Muscle layer of duodenum (tissue), 2 donors: ENCODE data around the gene ZNHIT2.
"Not testable (repeated sequence)": the region's sequence is repeated elsewhere in the genome, so short reads cannot be mapped to it uniquely, and the experiment has no call there.

Experiments
- H3K27ac ChIP-seq: one replicate; pipeline ENCODE4 v1.7.0; 2013; ENCODE audit warnings: mild to moderate bottlenecking, low read length
- H3K27me3 ChIP-seq: one replicate; pipeline ENCODE4 v1.7.0; 2013; ENCODE audit warnings: low read depth, mild to moderate bottlenecking, control low read depth, low read length
- H3K36me3 ChIP-seq, 2 donors: one replicate each; pipeline ENCODE4 v1.7.0; 2013; ENCODE audit warnings: low read length in 2 of 2, control low read depth in 1 of 2, mild to moderate bottlenecking in 1 of 2; ENCODE audit not compliant: insufficient read depth in 2 of 2, control insufficient read depth in 1 of 2
- H3K4me1 ChIP-seq, 2 donors: one replicate each; pipeline ENCODE4 v1.7.0; 2013; ENCODE audit warnings: low read length in 2 of 2, mild to moderate bottlenecking in 2 of 2, control low read depth in 1 of 2, moderate library complexity in 1 of 2; ENCODE audit not compliant: insufficient read depth in 2 of 2, control insufficient read depth in 1 of 2
- H3K4me3 ChIP-seq, 2 donors: one replicate each; pipeline ENCODE4 v1.7.0; 2013; ENCODE audit warnings: low read length in 2 of 2, low read depth in 1 of 2, mild to moderate bottlenecking in 1 of 2
- H3K9me3 ChIP-seq, 2 donors: one replicate each; pipeline ENCODE4 v1.7.0; 2013; ENCODE audit warnings: low read length in 2 of 2, control low read depth in 1 of 2, mild to moderate bottlenecking in 1 of 2; ENCODE audit not compliant: control insufficient read depth in 1 of 2
- donor health status: healthy.

ZNHIT2 gene

GRCh38 chr11:65125197-65126056 is 7.9 kb upstream of the ZNHIT2 start:
- peaks cover 45 to 65% of the 10 kb centered on the region in 2 donors for H3K36me3 ChIP-seq
- no peak overlapping the region for H3K4me3 ChIP-seq
- peaks cover 10 to 26% of the 10 kb centered on the region in 2 donors for H3K4me1 ChIP-seq
- no peaks in the 10 kb centered on the region for H3K9me3 ChIP-seq
- H3K27me3 ChIP-seq, result no peaks in the 10 kb centered on the region
- H3K27ac ChIP-seq, result no peak overlapping the region

GRCh38 chr11:65124480-65125196 is 7.1 kb upstream of the ZNHIT2 start:
- H3K9me3 ChIP-seq, result no peaks in the 10 kb centered on the region
- no peak overlapping the region for H3K27ac ChIP-seq
- peaks cover 53 to 65% of the 10 kb centered on the region in 2 donors for H3K36me3 ChIP-seq
- no peaks in the 10 kb centered on the region for H3K27me3 ChIP-seq
- peaks cover 10 to 27% of the 10 kb centered on the region in 2 donors for H3K4me1 ChIP-seq
- no peak overlapping the region for H3K4me3 ChIP-seq

GRCh38 chr11:65121865-65122696 is 4.6 kb upstream of the ZNHIT2 start, which contains the start of the genes FAU and MRPL49:
Gene FAU (minus strand): TSS chr11:65122134. CDS start chr11:65121813, 321 bp downstream.
Gene MRPL49 (plus strand): TSS chr11:65122321. CDS start chr11:65122347, 26 bp downstream.
- Histone ChIP-seq H3K36me3 (peaks cover 40 to 47% of the 10 kb centered on the region in 2 donors), H3K27me3 (no peaks in the 10 kb centered on the region), H3K9me3 (no peaks in the 10 kb centered on the region), H3K27ac (peak within 1 kb of the TSS; percentile 98), H3K4me3 (peak within 1 kb of the TSS; percentile 91 to 98), H3K4me1 (peaks cover 10 to 28% of the 10 kb centered on the region in 2 donors)

GRCh38 chr11:65121447-65121864 is 4.0 kb upstream of the ZNHIT2 start:
- H3K9me3 ChIP-seq, result no peaks in the 10 kb centered on the region
- H3K36me3 ChIP-seq, result peaks cover 35 to 40% of the 10 kb centered on the region in 2 donors
- H3K4me1 ChIP-seq, result peaks cover 10 to 34% of the 10 kb centered on the region in 2 donors
- H3K27ac ChIP-seq, result peak overlapping the region; percentile 98
- H3K4me3 ChIP-seq, result peak overlapping the region; percentile 91 to 98
- no peaks in the 10 kb centered on the region for H3K27me3 ChIP-seq

GRCh38 chr11:65120831-65121230 is 3.3 kb upstream of the ZNHIT2 start:
- Histone ChIP-seq H3K27ac (peak overlapping the region; percentile 98), H3K36me3 (peaks cover 33 to 34% of the 10 kb centered on the region in 2 donors)

GRCh38 chr11:65119670-65119995 is 2.1 kb upstream of the ZNHIT2 start:
- H3K4me1 ChIP-seq, result peaks cover 14 to 43% of the 10 kb centered on the region in 2 donors
- H3K9me3 ChIP-seq, result no peaks in the 10 kb centered on the region
- no peak overlapping the region for H3K27ac ChIP-seq
- no peaks in the 10 kb centered on the region for H3K27me3 ChIP-seq
- H3K36me3 ChIP-seq, result peaks cover 22 to 24% of the 10 kb centered on the region in 2 donors
- no peak overlapping the region for H3K4me3 ChIP-seq

More at GRCh38 chr11:65120831-65121230, 3.3 kb upstream of the ZNHIT2 start:
- H3K9me3 ChIP-seq, result no peaks in the 10 kb centered on the region
- no peaks in the 10 kb centered on the region for H3K27me3 ChIP-seq
- H3K4me1 ChIP-seq, result peaks cover 14 to 41% of the 10 kb centered on the region in 2 donors
- peak overlapping the region; percentile 91 to 98 for H3K4me3 ChIP-seq

- Histone ChIP-seq H3K4me1 (peaks cover 14 to 43% of the 10 kb centered on the region in 2 donors), H3K36me3 (peaks cover 20 to 22% of the 10 kb centered on the region in 2 donors)
- H3K9me3 ChIP-seq, H3K27me3 ChIP-seq, H3K27ac ChIP-seq, H3K4me3 ChIP-seq: not testable (repeated sequence)
These were observed 1.6 kb upstream of the ZNHIT2 start for GRCh38 chr11:65118891-65119669.

GRCh38 chr11:65118097-65118837 is 766 bp upstream of the ZNHIT2 start:
- Histone ChIP-seq H3K27me3 (no peaks in the 10 kb centered on the region), H3K27ac (no peak overlapping the region), H3K4me3 (no peak overlapping the region), H3K9me3 (no peaks in the 10 kb centered on the region), H3K4me1 (peaks cover 14 to 42% of the 10 kb centered on the region in 2 donors), H3K36me3 (peaks cover 20 to 22% of the 10 kb centered on the region in 2 donors)

GRCh38 chr11:65116370-65117205 is 913 bp downstream of the ZNHIT2 start:
- Histone ChIP-seq H3K27ac (peak overlapping the region; percentile 75), H3K9me3 (no peaks in the 10 kb centered on the region), H3K27me3 (no peaks in the 10 kb centered on the region), H3K4me1 (peaks cover 9 to 48% of the 10 kb centered on the region in 2 donors), H3K4me3 (peak overlapping the region; percentile 74 to 88), H3K36me3 (peaks cover 20 to 22% of the 10 kb centered on the region in 2 donors)
